Fibroblast of lung (primary cell): ENCODE results near the gene DHRS7C. TPM values are rescaled to one million over a fixed set of nuclear protein-coding genes. Genes with fewer than 3 reads are reported as not detected.

Source experiments
- DNase-seq, 2 donors: peaks; one replicate each; pipeline versions ENCODE4 v3.0.0 to v3.0.0-alpha.2; 2010; ENCODE audit warnings: low read depth in 2 of 2
- H2AFZ ChIP-seq: 2 replicates; pipeline ENCODE4 v1.5.1; 2012; ENCODE audit warnings: low read length, control low read depth, inconsistent platforms
- H3K27ac ChIP-seq: 2 replicates; pipeline ENCODE4 v1.5.1; 2011; ENCODE audit warnings: low read length, control low read depth; ENCODE audit not compliant: insufficient read depth
- H3K27me3 ChIP-seq: 2 replicates; pipeline ENCODE4 v1.5.1; 2011; ENCODE audit warnings: mild to moderate bottlenecking, low read length; ENCODE audit not compliant: control insufficient read depth, insufficient read depth
- H3K36me3 ChIP-seq: 2 replicates; pipeline ENCODE4 v1.5.1; 2011; ENCODE audit warnings: low read length; ENCODE audit not compliant: control insufficient read depth, insufficient read depth
- H3K4me1 ChIP-seq: 2 replicates; pipeline ENCODE4 v1.5.1; 2011; ENCODE audit warnings: low read length; ENCODE audit not compliant: control insufficient read depth, insufficient read depth; ENCODE audit errors: extremely low read depth
- H3K4me2 ChIP-seq: 2 replicates; pipeline ENCODE4 v1.5.1; 2011; ENCODE audit warnings: low read length, control low read depth; ENCODE audit not compliant: insufficient read depth; ENCODE audit errors: extremely low read depth
- H3K4me3 ChIP-seq, 4 experiments: fragments of 200-600 bp in 1 of 4; sonication (generic) in 1 of 4; replicated peaks in 1 of 4; 2 replicates each; pipeline ENCODE4 v1.5.1; 2011 to 2016; ENCODE audit warnings: low read length in 4 of 4, low read depth in 3 of 4, mild to moderate bottlenecking in 3 of 4, control low read depth in 2 of 4, inconsistent platforms in 1 of 4, mixed read lengths in 1 of 4; ENCODE audit not compliant: insufficient read depth in 1 of 4; ENCODE audit errors: control extremely low read depth in 1 of 4
- H3K79me2 ChIP-seq: 2 replicates; pipeline ENCODE4 v1.5.1; 2012; ENCODE audit warnings: mild to moderate bottlenecking, low read length, inconsistent platforms; ENCODE audit not compliant: control insufficient read depth, insufficient read depth
- H3K9ac ChIP-seq: 2 replicates; pipeline ENCODE4 v1.5.1; 2011; ENCODE audit warnings: mild to moderate bottlenecking, low read length, control low read depth; ENCODE audit not compliant: insufficient read depth
- H3K9me3 ChIP-seq: 2 replicates; pipeline ENCODE4 v1.5.1; 2012; ENCODE audit warnings: low read depth, low read length; ENCODE audit not compliant: control insufficient read depth, insufficient read depth
- H4K20me1 ChIP-seq: 2 replicates; pipeline ENCODE4 v1.5.1; 2011; ENCODE audit warnings: low read length; ENCODE audit not compliant: control insufficient read depth, insufficient read depth; ENCODE audit errors: extremely low read depth
- CTCF ChIP-seq, 2 donors: IDR thresholded peaks in 1 of 2; conservative IDR thresholded peaks in 1 of 2; 1 replicate in 1 of 2; 2 replicates in 1 of 2; pipeline ENCODE4 v1.5.1; 2011 to 2012; ENCODE audit warnings: low read length in 2 of 2, control low read depth in 1 of 2, inconsistent platforms in 1 of 2, low read depth in 1 of 2, mild to moderate bottlenecking in 1 of 2
- EZH2 ChIP-seq: IDR thresholded peaks from 2 replicates; pipeline ENCODE4 v1.5.1; 2012; ENCODE audit warnings: low read length, control low read depth, mild to moderate bottlenecking; ENCODE audit errors: missing control alignments
- polyA minus RNA-seq: library from RNA; depleted of rRNA, polyadenylated mRNA; stranded (reverse); fragments of >200 nt; gene quantifications from 2 replicates; pipeline ENCODE4 v1.2.3, GENCODE V29; 2011; ENCODE audit warnings: low replicate concordance
- polyA plus RNA-seq, 2 donors: library from polyadenylated mRNA; depleted of rRNA in 1 of 2; stranded (reverse) in 1 of 2; unstranded in 1 of 2; fragments of >200 nt; gene quantifications; 2 replicates each; pipeline ENCODE4 v1.2.1, GENCODE V29; 2011 to 2012; ENCODE audit warnings: missing spikeins in 1 of 2
- total RNA-seq: library from RNA; depleted of rRNA; stranded (reverse); fragments of >200 nt; gene quantifications from 2 replicates; pipeline ENCODE4 v1.2.1, GENCODE V29; 2014

Gene DHRS7C
- total RNA-seq = not detected in 2 replicates
- polyA plus RNA-seq = not detected in 2 replicates
- not detected in 2 replicates for polyA plus RNA-seq (2012)
- not detected in 2 replicates for polyA minus RNA-seq

GRCh38 chr17:9790889-9791876 is at the start of gene DHRS7C:
DHRS7C (minus strand) TSS chr17:9791592; CDS start chr17:9791284, 308 bp downstream.
- no peaks in the 10 kb centered on the region for H3K4me1 ChIP-seq
- TF ChIP-seq CTCF (conservative IDR thresholded peaks at IDR 0.05 in 1 of 2, IDR thresholded peaks at IDR 0.05 in 1 of 2; ENCODE audit: low read depth in 1 of 2, low read length in 2 of 2) (no peak), EZH2 (no peak)

GRCh38 chr17:9839433-9839832 is 48.0 kb upstream of the DHRS7C start:
- Histone ChIP-seq H3K9ac (no peak overlapping the region), H3K79me2 (no peaks in the 10 kb centered on the region), H3K27ac (no peak overlapping the region), H3K9me3 (no peaks in the 10 kb centered on the region), H4K20me1 (no peaks in the 10 kb centered on the region), H3K4me2 (no peak overlapping the region), H3K27me3 (no peaks in the 10 kb centered on the region), H3K4me3 (no peak overlapping the region), H3K4me1 (no peaks in the 10 kb centered on the region), H3K36me3 (no peaks in the 10 kb centered on the region), H2AFZ (no peak overlapping the region)
- TF ChIP-seq EZH2 (no peak), CTCF (conservative IDR thresholded peaks at IDR 0.05 in 1 of 2, IDR thresholded peaks at IDR 0.05 in 1 of 2; ENCODE audit: low read depth in 1 of 2, low read length in 2 of 2) (no peak)
- peak in 1 of 2 donors; percentile 8 for DNase-seq

More at GRCh38 chr17:9790889-9791876, at the start of gene DHRS7C:
- Histone ChIP-seq H4K20me1 (no peaks in the 10 kb centered on the region), H3K27ac (no peak within 1 kb of the TSS), H3K27me3 (no peaks in the 10 kb centered on the region), H3K4me2 (no peak within 1 kb of the TSS), H2AFZ (no peak within 1 kb of the TSS), H3K9me3 (no peaks in the 10 kb centered on the region), H3K9ac (no peak within 1 kb of the TSS), H3K4me3 (no peak within 1 kb of the TSS), H3K79me2 (no peaks in the 10 kb centered on the region), H3K36me3 (no peaks in the 10 kb centered on the region)
- no peak for DNase-seq
